Pulmonary artery endothelial cell (primary cell): ENCODE measurements around the gene FARP2. TPM values are rescaled to one million over a fixed set of nuclear protein-coding genes. Genes with fewer than 3 reads are reported as not detected.

Experiments
- DNase-seq: peaks from one replicate; pipeline ENCODE4 v3.0.0-alpha.2; 2011; ENCODE audit warnings: low read depth, low spot score
- total RNA-seq: library from RNA; depleted of rRNA; stranded (reverse); fragments of >200 nt; gene quantifications from 2 replicates; pipeline ENCODE4 v1.2.3, GENCODE V29; 2014

The FARP2 gene
- total RNA-seq, 1 donor from 2014 or later, result 37.2 TPM

- DNase-seq, result no peak
Observed at GRCh38 chr2:241323778-241324177, 32.3 kb upstream of the FARP2 start.

DNA sequence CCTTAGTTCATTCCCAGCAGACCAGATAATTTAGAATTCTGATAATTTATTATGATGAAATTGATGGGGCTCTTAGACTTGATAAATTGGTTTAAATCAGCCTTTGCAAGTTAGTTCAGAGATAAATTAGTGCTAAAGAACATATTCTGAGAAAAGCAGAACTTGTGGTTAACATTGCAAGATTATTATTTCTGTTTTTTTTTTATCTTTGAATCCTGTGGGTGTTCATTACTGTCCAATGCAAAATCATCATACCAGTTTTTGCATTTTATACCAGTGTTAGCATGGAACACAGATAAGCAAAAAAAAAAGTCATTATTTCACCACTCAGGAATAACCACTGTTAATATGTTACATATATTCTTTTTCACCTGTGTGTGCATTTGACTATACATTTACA lies 31.3 kb upstream of the FARP2 start:
- no peak for DNase-seq

- no peak for DNase-seq
Observed at GRCh38 chr2:241325257-241325656, 30.8 kb upstream of the FARP2 start.

GRCh38 chr2:241329669-241330615 lies 26.1 kb upstream of the FARP2 start:
- DNase-seq, result no peak

- DNase-seq, result no peak
Observed at GRCh38 chr2:241330616-241330981, 25.5 kb upstream of the FARP2 start.

DNA sequence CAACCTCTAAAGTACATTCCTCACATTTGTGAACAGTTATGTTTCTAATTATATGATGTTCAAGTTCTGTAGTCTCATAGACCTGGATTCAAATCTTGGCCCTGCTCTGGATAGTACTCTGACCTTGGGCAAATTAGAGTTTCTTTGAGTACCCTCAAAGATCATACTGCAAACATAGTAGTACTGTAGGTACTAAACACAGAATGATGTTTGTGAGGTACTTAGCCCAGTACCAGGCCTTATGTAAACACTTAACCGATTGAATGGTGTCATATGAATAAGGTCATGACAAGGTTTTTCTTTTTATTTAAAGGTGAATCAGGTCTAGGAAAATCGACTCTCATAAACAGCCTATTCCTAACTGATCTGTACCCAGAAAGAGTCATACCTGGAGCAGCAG lies 21.3 kb upstream of the FARP2 start:
- DNase-seq, result no peak

GRCh38 chr2:241339839-241340630 lies 16.1 kb upstream of the FARP2 start:
- DNase-seq, result no peak

DNA sequence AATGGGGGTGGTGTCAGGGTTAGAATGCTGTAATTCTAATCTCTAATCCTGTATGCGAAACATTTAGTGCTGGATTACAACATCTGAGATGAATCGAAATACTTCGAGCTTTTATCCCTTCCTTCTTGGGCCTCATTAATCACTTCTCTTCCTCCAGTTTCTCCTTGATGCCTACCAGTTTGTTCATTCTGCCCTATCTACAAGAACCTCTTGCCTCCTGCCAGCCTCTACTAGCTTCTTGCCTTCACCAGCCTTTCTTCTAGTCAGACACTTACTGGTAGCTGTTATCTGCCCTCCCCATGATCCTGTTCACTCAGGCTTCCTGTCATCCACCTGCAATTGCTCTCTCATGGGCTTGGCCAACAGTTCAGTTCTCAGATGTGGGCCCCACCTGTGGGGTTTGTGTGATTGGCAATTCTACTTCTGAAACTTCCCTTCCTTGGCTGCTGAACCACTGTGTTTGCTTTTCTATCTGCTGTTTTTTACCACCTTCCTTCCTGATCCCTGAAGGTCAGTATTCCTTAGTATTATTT lies 15.4 kb upstream of the FARP2 start:
- no peak for DNase-seq

- DNase-seq, result no peak
Observed at GRCh38 chr2:241344925-241345651, 11.0 kb upstream of the FARP2 start.

DNA sequence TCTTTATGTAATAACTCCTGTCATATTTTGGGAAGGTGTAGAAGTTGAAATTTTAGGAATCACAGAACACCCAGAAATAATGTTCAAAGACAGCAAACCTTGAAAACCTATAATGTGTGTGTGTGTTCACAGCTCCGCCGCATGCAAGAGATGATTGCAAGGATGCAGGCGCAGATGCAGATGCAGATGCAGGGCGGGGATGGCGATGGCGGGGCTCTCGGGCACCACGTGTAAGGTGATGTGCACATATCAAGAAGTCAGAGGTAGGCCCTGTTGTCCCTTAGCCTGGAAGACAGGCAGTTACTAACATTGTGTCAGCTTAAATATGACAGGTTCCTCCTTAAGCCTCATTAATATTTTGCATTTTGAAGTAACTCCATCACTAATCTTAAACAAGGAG lies 6.1 kb upstream of the FARP2 start:
- DNase-seq, result no peak

GRCh38 chr2:241350530-241350877 lies 5.6 kb upstream of the FARP2 start:
- no peak for DNase-seq

DNA sequence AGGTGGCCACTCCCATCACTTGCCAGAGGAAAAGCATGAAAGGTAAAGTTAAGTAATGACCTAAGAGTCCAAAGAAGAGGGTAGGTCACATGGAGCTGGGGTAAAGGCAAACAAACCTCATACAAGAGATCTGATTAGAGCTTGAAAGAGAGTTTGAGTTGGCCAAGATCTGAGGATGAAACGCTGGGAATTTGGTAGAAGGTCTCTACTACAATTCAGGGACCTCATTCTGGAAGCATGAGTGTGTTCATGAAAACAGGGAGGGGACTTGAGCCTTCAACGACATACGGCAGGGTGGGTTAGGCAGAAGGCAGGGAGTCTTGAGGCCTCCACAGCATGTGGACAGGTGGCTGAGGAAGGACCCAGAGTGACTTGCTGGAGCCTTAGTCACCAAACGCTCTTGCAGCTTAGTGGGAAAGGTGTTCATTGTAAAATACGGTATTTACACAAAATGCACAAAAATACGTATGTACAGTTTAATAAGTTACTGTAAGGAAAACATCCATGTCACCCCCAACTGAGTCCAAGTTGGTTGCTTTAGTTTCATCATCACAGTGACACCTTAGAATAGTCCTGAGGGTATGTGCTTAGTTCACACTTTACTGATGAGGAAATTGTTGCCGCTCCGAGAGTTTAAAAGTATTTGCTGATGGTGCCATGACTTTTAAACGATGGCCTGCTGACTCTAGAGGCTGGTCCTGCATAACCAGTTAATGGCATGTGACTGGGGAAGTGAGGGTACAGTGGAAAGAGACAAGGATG lies 5.0 kb upstream of the FARP2 start:
- no peak for DNase-seq

DNA sequence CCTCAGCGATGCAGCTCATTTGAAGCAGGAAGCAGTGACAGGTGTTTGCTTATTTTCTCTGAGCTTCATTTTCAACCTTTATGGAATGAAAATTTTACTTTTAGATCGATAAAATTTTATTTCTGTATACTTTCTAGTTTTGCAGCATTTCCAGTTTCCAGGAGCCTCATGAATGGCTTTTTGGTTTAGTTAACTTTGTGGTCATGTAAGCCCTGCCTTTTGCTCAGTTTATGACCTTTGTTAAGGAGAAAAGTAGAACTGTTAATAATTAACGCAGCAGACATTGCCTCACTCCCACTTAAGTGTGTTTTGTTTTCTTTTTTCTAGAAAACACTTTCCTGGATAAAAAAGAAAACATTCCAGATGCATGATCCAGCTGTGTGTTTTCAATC lies 4.4 kb upstream of the FARP2 start:
- DNase-seq, result no peak

- no peak for DNase-seq
Observed at GRCh38 chr2:241352227-241352626, 3.9 kb upstream of the FARP2 start.

DNA sequence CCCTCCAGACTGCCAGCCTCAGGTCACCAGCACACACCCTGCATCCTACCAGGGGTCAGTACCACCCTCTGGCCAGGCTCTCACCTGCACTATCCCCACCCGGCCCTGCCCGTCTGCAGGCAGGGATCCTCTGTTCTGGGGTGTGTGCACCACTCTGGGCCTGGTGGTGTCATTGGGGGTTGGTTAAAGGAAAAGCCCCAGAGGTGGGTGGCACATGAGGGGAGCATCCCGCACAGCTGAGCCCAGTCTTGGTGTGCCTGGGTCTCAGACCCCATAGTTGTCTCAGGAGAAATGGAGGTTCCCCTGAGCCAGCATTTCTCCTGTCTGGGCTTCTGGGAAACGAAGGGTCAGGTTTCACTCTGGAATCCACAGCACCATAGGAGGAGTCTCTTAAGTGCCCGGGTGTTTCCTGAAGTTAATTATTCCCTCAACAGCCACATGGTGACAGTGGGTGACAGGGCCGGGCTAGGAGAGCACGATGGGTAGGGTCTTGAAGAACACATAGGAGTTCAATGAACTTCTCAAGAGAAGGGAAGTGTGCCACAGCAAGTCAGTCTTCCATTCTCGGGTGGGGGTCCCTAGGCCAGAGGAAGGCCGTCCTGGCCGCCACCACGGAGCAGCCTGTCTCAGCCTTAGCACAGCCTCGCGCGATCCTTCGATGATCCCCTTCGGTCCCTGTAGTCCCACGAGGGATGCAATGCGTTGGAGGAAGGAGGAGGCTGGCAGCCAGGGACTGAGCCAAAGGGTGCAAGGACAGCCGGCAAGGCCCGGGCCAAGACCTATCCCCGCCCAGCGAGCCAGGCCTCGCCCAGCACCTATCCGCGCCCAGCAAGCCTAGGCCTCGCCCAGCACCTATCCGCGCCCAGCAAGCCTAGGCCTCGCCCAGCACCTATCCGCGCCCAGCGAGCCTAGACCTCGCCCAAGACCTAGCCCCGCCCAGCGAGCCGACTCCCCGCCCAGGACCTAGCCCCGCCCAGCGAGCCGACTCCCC lies 1.1 kb upstream of the FARP2 start:
- DNase-seq, result no peak

GRCh38 chr2:241356871-241357260 lies 781 bp downstream of the FARP2 start:
- no peak for DNase-seq

DNA sequence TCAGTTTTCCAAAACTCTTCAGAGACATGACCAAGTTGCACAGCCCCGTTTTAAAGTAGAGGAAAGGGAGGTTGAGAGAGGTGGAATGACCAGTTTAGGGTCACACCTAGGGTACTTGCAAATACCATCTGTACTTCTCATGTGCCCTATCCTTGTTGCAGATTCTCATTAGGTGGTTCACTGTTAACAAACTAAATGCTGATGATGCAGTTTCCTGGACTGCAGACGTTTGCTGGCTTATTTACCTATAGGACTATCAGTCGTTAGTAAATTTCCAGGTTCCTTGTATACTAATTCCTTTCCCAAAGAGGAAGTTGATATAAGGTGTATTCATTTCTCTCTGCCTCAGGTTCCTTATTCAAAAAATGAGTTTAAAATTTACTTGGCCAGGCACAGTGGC lies 1.4 kb downstream of the FARP2 start:
- DNase-seq, result no peak

DNA sequence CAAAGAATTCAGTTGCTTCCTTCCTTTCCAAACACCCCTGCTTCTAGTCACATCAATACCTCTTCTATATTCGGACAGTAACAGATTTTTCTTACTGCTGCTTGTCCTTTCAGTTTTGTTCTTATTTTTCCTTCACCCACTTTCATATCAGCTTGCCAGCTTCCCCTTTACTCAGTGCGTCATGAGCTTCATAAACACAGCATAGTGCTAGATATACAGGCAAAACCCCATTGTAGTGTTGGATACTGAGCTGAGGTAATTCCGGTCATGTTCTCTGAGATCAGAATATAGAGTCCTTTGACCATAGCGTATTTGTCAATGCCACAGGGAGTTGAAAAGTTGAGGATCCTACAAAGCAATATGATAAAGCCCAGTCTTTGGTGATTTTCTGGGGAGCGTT lies 2.4 kb downstream of the FARP2 start:
- DNase-seq, result peak; percentile 73

DNA sequence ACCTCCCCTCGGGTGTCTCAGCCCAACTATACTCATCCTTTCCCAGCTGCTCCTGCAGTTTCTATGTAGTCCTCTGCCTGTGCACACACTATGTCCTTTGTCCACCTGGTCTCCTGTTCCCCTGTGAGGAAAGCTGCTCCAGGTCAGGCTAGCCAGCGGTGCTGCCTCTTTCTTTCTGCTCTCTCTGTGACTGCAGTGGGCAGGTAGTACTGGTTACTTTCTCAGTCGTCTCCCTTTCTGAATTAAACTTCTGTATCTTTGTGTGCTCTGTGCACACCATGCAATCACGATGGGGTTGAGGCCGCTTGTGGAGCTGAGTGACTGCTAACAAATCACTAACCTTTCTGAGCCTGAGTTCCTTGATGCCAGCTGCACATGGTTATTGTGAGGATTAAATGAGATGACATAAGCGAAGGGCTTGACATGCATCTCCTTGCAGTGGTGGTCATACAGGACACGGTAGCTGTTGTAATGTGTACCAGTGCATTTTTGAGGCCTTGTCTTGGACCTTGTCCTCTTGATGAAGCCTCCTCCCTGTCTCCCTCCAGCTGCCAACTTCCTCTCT lies 3.5 kb downstream of the FARP2 start:
- DNase-seq, result no peak

- no peak for DNase-seq
Observed at GRCh38 chr2:241363426-241363825, 7.3 kb downstream of the FARP2 start.
